ENCODE results near the gene GIPC2. TPM values are rescaled to one million over a fixed set of nuclear protein-coding genes. Genes with fewer than 3 reads are reported as not detected.

GIPC2 gene
- total and polyA plus RNA-seq, 9 of the 15 experiments (the other 6 are each of a cell fraction or from before 2014, with no cell fraction given): 0.01 to 0.05 (median 0.04) TPM; not detected in 3

DNA sequence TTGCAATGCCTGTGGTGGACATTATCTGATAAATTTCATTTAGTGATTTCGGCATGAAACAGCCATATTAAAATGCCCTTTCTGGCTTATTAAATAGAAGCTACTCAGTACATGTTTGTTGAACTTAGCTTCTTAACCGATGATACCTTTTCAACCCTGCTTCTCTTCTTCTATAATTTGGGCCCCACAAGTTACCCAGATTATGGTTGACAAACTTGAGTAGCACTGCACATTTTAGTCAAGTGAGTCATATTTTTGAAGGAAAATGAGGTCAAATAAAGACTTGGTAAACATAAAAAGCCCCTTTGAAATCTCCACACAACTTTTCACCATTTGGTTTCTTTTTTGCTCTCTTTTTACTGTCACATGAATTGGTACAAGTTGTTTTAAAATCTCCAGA lies 33.8 kb downstream of the GIPC2 start:
- ChIA-PET CTCF (ENCODE audit: low intra/inter-chr PET ratio) (no interaction called here), POLR2A (interaction anchor here (1.3 to 1.4 kb wide), 2 partner anchors 12 to 75 kb away, joined by 3 to 4 read pairs; partner anchors contain the start of gene DNAJB4)
- Histone ChIP-seq H3K36me3 (ENCODE audit: control insufficient read depth, insufficient read depth, low read length) (no peaks in the 10 kb centered on the region), H4K20me1 (replicated peaks; ENCODE audit: control insufficient read depth, insufficient read depth, low read length) (no peaks in the 10 kb centered on the region), H2AFZ (ENCODE audit: low read depth, low read length) (no peak overlapping the region), H3K4me1 (replicated peaks in 1 of 2; ENCODE audit: control insufficient read depth in 2 of 2, insufficient read depth in 2 of 2, low read length in 2 of 2) (no peaks in the 10 kb centered on the region), H3K4me2 (ENCODE audit: insufficient read depth, low read length) (no peak overlapping the region), H3K27me3 (ENCODE audit: control insufficient read depth in 2 of 2, insufficient read depth in 2 of 2, low read length in 2 of 2) (no peaks in the 10 kb centered on the region), H3K9me3 (replicated peaks; ENCODE audit: control insufficient read depth, insufficient read depth, low read depth, low read length) (no peaks in the 10 kb centered on the region), H3K4me3 (no peak overlapping the region), H3K27ac (ENCODE audit: extremely low read depth, low read depth, low read length) (no peak overlapping the region), H3K79me2 (ENCODE audit: control insufficient read depth, insufficient read depth, low read length) (no peaks in the 10 kb centered on the region), H3K9me1 (ENCODE audit: control insufficient read depth, insufficient read depth, low read length) (no peaks in the 10 kb centered on the region), H3K9ac (ENCODE audit: insufficient read depth in 1 of 2, low read depth in 2 of 2, low read length in 2 of 2) (no peak overlapping the region)
- no TSS peak for BruUV-seq (replicated peaks)
- intact Hi-C loops (cut with micrococcal nuclease): no loop called here
- WGBS (ENCODE audit: insufficient coverage, low coverage, missing lambda C conversion rate): 27% methylated on average over 2 of the region's 2 CpGs
- FAIRE-seq (no peak), DNase-seq (ENCODE audit: extremely low read depth in 1 of 4, low spot score in 3 of 4) (no peak), ATAC-seq (no peak)
- in situ Hi-C loops (cut with MboI): no loop called here
- TF ChIP-seq PHF8 (IDR thresholded peaks at IDR 0.05; ENCODE audit: borderline replicate concordance, low read length): no peak
- no peak for TF ChIP-seq EHMT2 (IDR thresholded peaks at IDR 0.05)
- no peak for TF ChIP-seq TRIM28 (IDR thresholded peaks at IDR 0.05)
- TF ChIP-seq RBM14 (IDR thresholded peaks at IDR 0.05; ENCODE audit: borderline replicate concordance, insufficient read depth, low read depth, low read length): no peak
- TF ChIP-seq, protein P1, sequence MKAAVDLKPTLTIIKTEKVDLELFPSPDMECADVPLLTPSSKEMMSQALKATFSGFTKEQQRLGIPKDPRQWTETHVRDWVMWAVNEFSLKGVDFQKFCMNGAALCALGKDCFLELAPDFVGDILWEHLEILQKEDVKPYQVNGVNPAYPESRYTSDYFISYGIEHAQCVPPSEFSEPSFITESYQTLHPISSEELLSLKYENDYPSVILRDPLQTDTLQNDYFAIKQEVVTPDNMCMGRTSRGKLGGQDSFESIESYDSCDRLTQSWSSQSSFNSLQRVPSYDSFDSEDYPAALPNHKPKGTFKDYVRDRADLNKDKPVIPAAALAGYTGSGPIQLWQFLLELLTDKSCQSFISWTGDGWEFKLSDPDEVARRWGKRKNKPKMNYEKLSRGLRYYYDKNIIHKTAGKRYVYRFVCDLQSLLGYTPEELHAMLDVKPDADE (conservative IDR thresholded peaks at IDR 0.05; ENCODE audit: control insufficient read depth, low read depth, low read length): no peak
- no peak for TF ChIP-seq GTF2A2 (tag; IDR thresholded peaks at IDR 0.05)
- no peak for TF ChIP-seq SIN3A (IDR thresholded peaks at IDR 0.05; ENCODE audit: borderline replicate concordance in 2 of 2, control insufficient read depth in 1 of 2, low read depth in 2 of 2, low read length in 2 of 2)
- no peak for TF ChIP-seq TBP (optimal IDR thresholded peaks at IDR 0.05; ENCODE audit: low read depth, low read length)
- TF ChIP-seq, protein P2, sequence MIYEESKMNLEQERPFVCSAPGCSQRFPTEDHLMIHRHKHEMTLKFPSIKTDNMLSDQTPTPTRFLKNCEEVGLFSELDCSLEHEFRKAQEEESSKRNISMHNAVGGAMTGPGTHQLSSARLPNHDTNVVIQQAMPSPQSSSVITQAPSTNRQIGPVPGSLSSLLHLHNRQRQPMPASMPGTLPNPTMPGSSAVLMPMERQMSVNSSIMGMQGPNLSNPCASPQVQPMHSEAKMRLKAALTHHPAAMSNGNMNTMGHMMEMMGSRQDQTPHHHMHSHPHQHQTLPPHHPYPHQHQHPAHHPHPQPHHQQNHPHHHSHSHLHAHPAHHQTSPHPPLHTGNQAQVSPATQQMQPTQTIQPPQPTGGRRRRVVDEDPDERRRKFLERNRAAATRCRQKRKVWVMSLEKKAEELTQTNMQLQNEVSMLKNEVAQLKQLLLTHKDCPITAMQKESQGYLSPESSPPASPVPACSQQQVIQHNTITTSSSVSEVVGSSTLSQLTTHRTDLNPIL (CRISPR knock-in tag; IDR thresholded peaks at IDR 0.05): no peak
- TF ChIP-seq NR2C2 (CRISPR knock-in tag; IDR thresholded peaks at IDR 0.05): no peak
- no peak for TF ChIP-seq NR2C2 (tag; IDR thresholded peaks at IDR 0.05)

Data from K562 (cell line).